Endothelial cell of umbilical vein (primary cell): ENCODE data around the gene DUSP19.

ENCODE experiments used
- EZH2 ChIP-seq: IDR thresholded peaks from 2 replicates; pipeline ENCODE4 v1.6.1; 2012; ENCODE audit warnings: borderline replicate concordance, low read depth, mild to moderate bottlenecking, moderate library complexity, low read length, inconsistent platforms; ENCODE audit not compliant: severe bottlenecking
- FOS ChIP-seq: IDR thresholded peaks from 2 replicates; pipeline ENCODE4 v1.6.1; 2011; ENCODE audit warnings: mild to moderate bottlenecking, low read length, moderate library complexity, borderline replicate concordance; ENCODE audit not compliant: insufficient read depth
- POLR2A ChIP-seq: IDR thresholded peaks from 2 replicates; pipeline ENCODE4 v1.6.1; 2012; ENCODE audit warnings: low read depth, mild to moderate bottlenecking, control low read depth, low read length
- POLR2AphosphoS5 ChIP-seq: IDR thresholded peaks from 2 replicates; pipeline ENCODE4 v1.6.1; 2012; ENCODE audit warnings: low read depth, mild to moderate bottlenecking, control low read depth, low read length, moderate library complexity; ENCODE audit not compliant: insufficient read depth
- TF ChIP-seq, protein P1 (sequence below), 2 donors: IDR thresholded peaks; 1 replicate in 1 of 2; 2 replicates in 1 of 2; pipeline ENCODE4 v1.5.1; 2011; ENCODE audit warnings: low read length in 2 of 2, mild to moderate bottlenecking in 2 of 2, moderate library complexity in 2 of 2, control low read depth in 1 of 2, inconsistent platforms in 1 of 2, low read depth in 1 of 2; ENCODE audit not compliant: insufficient read depth in 1 of 2; ENCODE audit errors: extremely low read depth in 1 of 2

DNA sequence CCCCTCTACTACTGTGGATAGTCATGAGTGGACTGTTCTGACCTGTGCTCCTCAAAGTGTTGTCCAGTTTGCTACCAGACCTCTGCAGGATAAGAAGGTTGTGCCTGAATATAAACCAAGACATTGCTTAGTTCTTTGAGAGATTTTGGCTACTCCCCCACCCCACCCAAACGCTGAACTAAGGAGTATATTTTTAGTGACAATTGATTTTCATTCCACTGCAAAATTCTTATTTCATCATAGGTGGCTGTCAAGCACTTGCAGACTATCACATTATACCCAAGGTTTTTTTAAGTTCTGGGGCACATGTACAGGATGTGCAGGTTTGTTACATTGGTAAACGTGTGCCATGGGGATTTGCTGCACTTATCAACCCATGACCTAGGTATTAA is 13.4 kb downstream of the DUSP19 start:
- TF ChIP-seq POLR2A: no peak
- TF ChIP-seq, protein P1, sequence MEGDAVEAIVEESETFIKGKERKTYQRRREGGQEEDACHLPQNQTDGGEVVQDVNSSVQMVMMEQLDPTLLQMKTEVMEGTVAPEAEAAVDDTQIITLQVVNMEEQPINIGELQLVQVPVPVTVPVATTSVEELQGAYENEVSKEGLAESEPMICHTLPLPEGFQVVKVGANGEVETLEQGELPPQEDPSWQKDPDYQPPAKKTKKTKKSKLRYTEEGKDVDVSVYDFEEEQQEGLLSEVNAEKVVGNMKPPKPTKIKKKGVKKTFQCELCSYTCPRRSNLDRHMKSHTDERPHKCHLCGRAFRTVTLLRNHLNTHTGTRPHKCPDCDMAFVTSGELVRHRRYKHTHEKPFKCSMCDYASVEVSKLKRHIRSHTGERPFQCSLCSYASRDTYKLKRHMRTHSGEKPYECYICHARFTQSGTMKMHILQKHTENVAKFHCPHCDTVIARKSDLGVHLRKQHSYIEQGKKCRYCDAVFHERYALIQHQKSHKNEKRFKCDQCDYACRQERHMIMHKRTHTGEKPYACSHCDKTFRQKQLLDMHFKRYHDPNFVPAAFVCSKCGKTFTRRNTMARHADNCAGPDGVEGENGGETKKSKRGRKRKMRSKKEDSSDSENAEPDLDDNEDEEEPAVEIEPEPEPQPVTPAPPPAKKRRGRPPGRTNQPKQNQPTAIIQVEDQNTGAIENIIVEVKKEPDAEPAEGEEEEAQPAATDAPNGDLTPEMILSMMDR (IDR thresholded peaks at IDR 0.05; ENCODE audit: extremely low read depth in 1 of 2, insufficient read depth in 1 of 2, low read depth in 1 of 2, low read length in 2 of 2): no peak
- TF ChIP-seq EZH2: no peak
- no peak for TF ChIP-seq POLR2AphosphoS5
- TF ChIP-seq FOS: no peak
